ENCODE results near the gene PPP1R10.

PPP1R10 gene

DNA sequence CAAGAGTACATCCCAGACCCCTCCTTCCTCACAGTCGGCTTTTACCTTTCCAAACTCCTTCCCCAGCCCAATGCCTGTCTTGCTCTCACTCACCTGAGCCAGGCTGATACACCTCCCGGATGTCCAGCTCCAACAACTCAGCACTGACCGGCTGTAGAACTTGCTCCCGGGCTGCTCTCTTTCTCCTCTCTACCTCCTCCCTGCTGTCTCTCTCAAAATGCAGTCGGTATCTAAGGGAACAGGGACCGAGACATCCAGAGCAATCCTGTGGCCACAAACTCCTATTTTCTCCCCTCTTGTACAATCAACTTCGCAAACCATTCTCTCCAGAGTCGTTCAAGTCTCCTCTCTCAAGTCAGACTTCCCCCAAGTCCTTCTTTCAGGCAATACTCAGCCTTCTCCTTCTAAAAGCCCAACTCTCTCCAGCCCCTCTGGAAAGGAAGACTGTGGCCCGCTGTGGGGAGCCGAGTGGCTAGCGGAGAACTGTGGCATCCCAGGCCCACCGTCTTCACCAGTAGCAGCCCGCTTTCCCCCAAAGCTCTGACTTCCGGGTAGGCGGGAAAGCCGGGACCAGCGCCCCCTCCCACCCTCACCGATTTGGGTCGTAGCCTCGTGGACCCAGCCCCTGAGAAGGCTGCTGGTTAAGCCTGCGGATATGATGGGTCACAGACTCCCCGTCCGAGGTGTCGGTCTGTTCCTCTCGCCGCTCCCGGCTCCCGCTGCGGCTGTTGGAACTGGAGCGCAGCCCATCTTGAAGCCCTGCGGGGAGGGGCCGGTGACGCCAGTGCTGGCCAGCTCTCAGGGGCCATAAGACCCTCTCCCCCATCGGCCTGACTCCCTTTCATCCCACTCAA, 61.9 kb downstream of the PPP1R10 start:
- Histone ChIP-seq H3K27me3 (ENCODE audit: control insufficient read depth, insufficient read depth, low read length) (no peaks in the 10 kb centered on the region), H3K9me3 (ENCODE audit: control insufficient read depth, insufficient read depth, low read depth, low read length) (no peaks in the 10 kb centered on the region), H3K9ac (ENCODE audit: low read length) (peak overlapping the region; percentile 81), H3K36me3 (ENCODE audit: control insufficient read depth, insufficient read depth, low read length) (peaks cover 43% of the 10 kb centered on the region), H3K27ac (ENCODE audit: low read depth, low read length) (peak overlapping the region; percentile 88; the same call in 1 of the 2 replicates), H3K4me3 (ENCODE audit: low read depth, low read length) (peak overlapping the region; percentile 91), H3K4me1 (ENCODE audit: control insufficient read depth, insufficient read depth, low read length) (peaks cover 5% of the 10 kb centered on the region; the same call in 1 of the 2 replicates)

DNA sequence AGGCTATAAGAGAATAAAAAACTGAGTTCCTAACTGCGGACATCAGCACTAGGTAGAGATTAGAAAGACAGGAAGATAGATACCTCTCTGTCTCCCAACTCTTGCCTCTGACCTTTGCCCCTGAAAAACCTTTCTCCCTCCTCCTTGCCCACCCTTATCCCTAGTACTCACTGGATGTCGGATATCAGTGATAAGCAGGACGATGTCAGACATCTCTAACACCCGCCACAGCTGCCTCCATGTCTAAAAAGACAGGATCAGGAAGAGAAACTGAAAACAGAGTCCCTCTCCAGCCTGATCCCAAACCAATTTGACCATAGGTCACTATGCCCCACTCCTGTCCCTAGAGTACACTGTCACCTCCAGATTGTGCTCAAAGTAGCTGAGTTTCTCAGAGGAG, 62.6 kb downstream of the PPP1R10 start:
- no peak overlapping the region for H3K9ac ChIP-seq (ENCODE audit: low read length)
- H3K9me3 ChIP-seq (ENCODE audit: control insufficient read depth, insufficient read depth, low read depth, low read length), result no peaks in the 10 kb centered on the region
- no peak overlapping the region for H3K27ac ChIP-seq (ENCODE audit: low read depth, low read length)
- no peaks in the 10 kb centered on the region for H3K27me3 ChIP-seq (ENCODE audit: control insufficient read depth, insufficient read depth, low read length)
- peaks cover 5% of the 10 kb centered on the region; the same call in 1 of the 2 replicates for H3K4me1 ChIP-seq (ENCODE audit: control insufficient read depth, insufficient read depth, low read length)
- peaks cover 47% of the 10 kb centered on the region for H3K36me3 ChIP-seq (ENCODE audit: control insufficient read depth, insufficient read depth, low read length)
- peak overlapping the region; percentile 91 for H3K4me3 ChIP-seq (ENCODE audit: low read depth, low read length)
